Omental fat pad (tissue), 4 donors: Measurements from ENCODE around the gene OR52E4. TPM values are rescaled to one million over a fixed set of nuclear protein-coding genes. Genes with fewer than 3 reads are reported as not detected.

Experiments
- ATAC-seq: fragments of 150-250 bp; one replicate; pipeline ENCODE4 v1.9.1; 2016; ENCODE audit warnings: mild to moderate bottlenecking, moderate library complexity; ENCODE audit not compliant: low FRiP score
- DNase-seq: peaks from one replicate; pipeline ENCODE4 v3.0.0-alpha.2; 2019; ENCODE audit warnings: low spot score
- CTCF ChIP-seq, 3 donors: fragments of 450-650 bp; IDR thresholded peaks; one replicate each; pipeline ENCODE4 v1.5.1; 2016 to 2017; ENCODE audit warnings: antibody characterized with exemption in 3 of 3, mild to moderate bottlenecking in 3 of 3, moderate library complexity in 2 of 3
- total RNA-seq, 4 donors: library from RNA; depleted of rRNA; stranded (reverse); fragments of >200 nt; gene quantifications; one replicate each; pipeline ENCODE4 v1.1.0, GENCODE V29; 2016

The OR52E4 gene
- not detected for total RNA-seq

GRCh38 chr11:5880329-5880728 is at the start of gene OR52E4:
Gene OR52E4, plus strand, starts transcription at chr11:5880629. Its CDS starts 3,664 bp downstream, at chr11:5884293.
- DNase-seq (no peak), ATAC-seq (no peak)
- no peak for TF ChIP-seq CTCF (IDR thresholded peaks at IDR 0.05)

GRCh38 chr11:5831196-5831829 is 49.1 kb upstream of the OR52E4 start:
- ATAC-seq (no peak), DNase-seq (no peak)
- TF ChIP-seq CTCF (IDR thresholded peaks at IDR 0.05) = no peak

- no peak for TF ChIP-seq CTCF (IDR thresholded peaks at IDR 0.05)
- ATAC-seq (no peak), DNase-seq (no peak)
These were observed 47.0 kb upstream of the OR52E4 start for GRCh38 chr11:5833446-5833845.

GRCh38 chr11:5837695-5838094 is 42.7 kb upstream of the OR52E4 start:
- ATAC-seq (no peak), DNase-seq (no peak)
- TF ChIP-seq CTCF (IDR thresholded peaks at IDR 0.05) = no peak

- ATAC-seq (no peak), DNase-seq (no peak)
These were observed 38.6 kb upstream of the OR52E4 start, which contains the start of gene OR52E6 for GRCh38 chr11:5841797-5842196. Gene OR52E6, minus strand, starts transcription at chr11:5841897. Its CDS starts 0 bp downstream, at chr11:5841897.

GRCh38 chr11:5846701-5847100 is 33.7 kb upstream of the OR52E4 start:
- TF ChIP-seq CTCF (IDR thresholded peaks at IDR 0.05) = no peak
- no peak for ATAC-seq
- no peak for DNase-seq

More at GRCh38 chr11:5841797-5842196, 38.6 kb upstream of the OR52E4 start, which contains the start of gene OR52E6:
- no peak for TF ChIP-seq CTCF (IDR thresholded peaks at IDR 0.05)

GRCh38 chr11:5847711-5848110 is 32.7 kb upstream of the OR52E4 start:
- ATAC-seq = no peak
- TF ChIP-seq CTCF (IDR thresholded peaks at IDR 0.05) = no peak

More at GRCh38 chr11:5847711-5848110, 32.7 kb upstream of the OR52E4 start:
- no peak for DNase-seq
